Measurements from ENCODE around the gene RNF34.
"Not testable (repeated sequence)": the region's sequence is repeated elsewhere in the genome, so short reads cannot be mapped to it uniquely, and the experiment has no call there.

Gene RNF34

DNA sequence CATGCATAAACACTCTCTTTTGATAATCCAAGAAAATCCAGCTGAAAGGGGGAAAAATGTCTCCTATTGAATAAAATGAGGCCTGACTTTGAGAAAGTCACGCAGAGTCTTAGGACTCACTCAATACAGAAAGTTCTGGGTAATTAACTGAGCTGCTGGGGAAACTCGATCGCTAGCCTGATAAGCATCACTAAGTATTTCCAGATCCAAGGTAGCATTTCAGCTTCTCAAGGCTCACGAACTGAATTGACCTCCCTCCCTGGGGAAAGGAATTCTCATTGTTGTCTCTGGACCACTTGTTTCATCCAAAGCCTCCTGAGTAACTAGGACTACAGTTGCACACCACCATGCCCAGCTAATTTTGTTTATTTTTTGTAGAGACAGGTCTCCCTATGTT is 33.9 kb upstream of the RNF34 start:
- Histone ChIP-seq H3K9me3 (ENCODE audit: control insufficient read depth, low read length) (no peaks in the 10 kb centered on the region), H3K4me3 (ENCODE audit: insufficient read depth, low read depth, low read length) (no peak overlapping the region), H3K27ac (ENCODE audit: insufficient read depth, low read depth, low read length, poor library complexity, severe bottlenecking) (no peak overlapping the region), H3K36me3 (ENCODE audit: control insufficient read depth, insufficient read depth, low read length) (no peaks in the 10 kb centered on the region), H3K4me1 (ENCODE audit: control insufficient read depth, insufficient read depth, low read length) (no peaks in the 10 kb centered on the region), H3K27me3 (ENCODE audit: control insufficient read depth, insufficient read depth, low read length, poor library complexity, severe bottlenecking) (no peaks in the 10 kb centered on the region)
- WGBS, 2 experiments: 88 to 91% methylated on average over 4 of the region's 4 CpGs

DNA sequence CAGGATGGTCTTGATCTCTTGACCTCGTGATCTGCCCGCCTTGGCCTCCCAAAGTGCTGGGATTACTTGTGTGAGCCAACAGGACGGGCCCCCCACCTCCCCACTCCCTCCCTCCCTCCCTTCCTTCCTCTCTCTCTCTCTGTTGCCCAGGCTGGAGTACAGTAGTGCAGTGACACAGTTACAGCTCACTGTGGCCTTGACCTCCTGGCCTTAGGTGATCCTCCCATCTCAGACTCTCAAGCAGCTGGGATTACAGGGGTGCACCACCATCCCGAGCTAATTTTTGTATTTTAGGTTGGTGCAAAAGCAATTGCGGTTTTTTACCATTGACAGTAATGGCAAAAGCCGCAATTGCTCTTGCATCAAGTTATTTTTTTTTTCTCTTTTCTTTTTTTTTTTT is 28.5 kb upstream of the RNF34 start:
- no peak overlapping the region for H3K4me3 ChIP-seq (ENCODE audit: insufficient read depth, low read depth, low read length)
- no peaks in the 10 kb centered on the region for H3K9me3 ChIP-seq (ENCODE audit: control insufficient read depth, low read length)
- H3K4me1 ChIP-seq (ENCODE audit: control insufficient read depth, insufficient read depth, low read length): no peaks in the 10 kb centered on the region
- H3K27me3 ChIP-seq (ENCODE audit: control insufficient read depth, insufficient read depth, low read length, poor library complexity, severe bottlenecking): no peaks in the 10 kb centered on the region
- no peaks in the 10 kb centered on the region for H3K36me3 ChIP-seq (ENCODE audit: control insufficient read depth, insufficient read depth, low read length)
- WGBS, 2 experiments: 85 to 92% methylated on average over 6 of the region's 6 CpGs
- no peak overlapping the region for H3K27ac ChIP-seq (ENCODE audit: insufficient read depth, low read depth, low read length, poor library complexity, severe bottlenecking)

DNA sequence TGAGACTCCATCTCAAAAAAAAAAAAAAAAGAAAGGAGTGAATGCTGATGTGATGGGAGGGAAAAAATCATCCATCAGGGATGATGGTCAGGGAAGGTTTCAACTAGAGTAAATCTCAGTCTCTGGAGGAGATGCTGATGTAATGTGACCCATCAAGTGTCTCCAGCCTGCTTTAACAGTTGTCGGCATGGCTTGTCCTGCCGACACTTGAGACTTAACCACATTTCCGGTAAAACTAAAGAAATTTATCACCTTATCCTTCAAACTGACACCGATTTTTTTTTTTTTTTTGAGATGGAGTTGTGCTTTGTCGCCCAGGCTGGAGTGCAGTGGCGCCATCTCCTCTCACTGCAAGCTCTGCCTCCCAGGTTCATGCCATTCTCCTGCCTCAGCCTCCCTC is 26.2 kb upstream of the RNF34 start:
- no peaks in the 10 kb centered on the region for H3K36me3 ChIP-seq (ENCODE audit: control insufficient read depth, insufficient read depth, low read length)
- no peak overlapping the region for H3K27ac ChIP-seq (ENCODE audit: insufficient read depth, low read depth, low read length, poor library complexity, severe bottlenecking)
- WGBS, 2 experiments: 91 to 95% methylated on average over 6 of the region's 6 CpGs
- no peak overlapping the region for H3K4me3 ChIP-seq (ENCODE audit: insufficient read depth, low read depth, low read length)
- H3K4me1 ChIP-seq (ENCODE audit: control insufficient read depth, insufficient read depth, low read length): no peaks in the 10 kb centered on the region
- no peaks in the 10 kb centered on the region for H3K27me3 ChIP-seq (ENCODE audit: control insufficient read depth, insufficient read depth, low read length, poor library complexity, severe bottlenecking)
- H3K9me3 ChIP-seq (ENCODE audit: control insufficient read depth, low read length): no peaks in the 10 kb centered on the region

GRCh38 chr12:121374336-121374735 is 25.6 kb upstream of the RNF34 start:
- not testable (repeated sequence) for H3K4me3 ChIP-seq (ENCODE audit: insufficient read depth, low read depth, low read length); H3K4me1 ChIP-seq (ENCODE audit: control insufficient read depth, insufficient read depth, low read length); H3K9me3 ChIP-seq (ENCODE audit: control insufficient read depth, low read length); H3K27ac ChIP-seq (ENCODE audit: insufficient read depth, low read depth, low read length, poor library complexity, severe bottlenecking); H3K36me3 ChIP-seq (ENCODE audit: control insufficient read depth, insufficient read depth, low read length); H3K27me3 ChIP-seq (ENCODE audit: control insufficient read depth, insufficient read depth, low read length, poor library complexity, severe bottlenecking)
- 94 to 95% methylated on average over 23 of the region's 23 CpGs for WGBS, 2 experiments

GRCh38 chr12:121374945-121375584 is 24.9 kb upstream of the RNF34 start:
- WGBS, 2 experiments: 87 to 90% methylated on average over 14 of the region's 14 CpGs
- H3K36me3 ChIP-seq (ENCODE audit: control insufficient read depth, insufficient read depth, low read length); H3K27ac ChIP-seq (ENCODE audit: insufficient read depth, low read depth, low read length, poor library complexity, severe bottlenecking); H3K9me3 ChIP-seq (ENCODE audit: control insufficient read depth, low read length); H3K4me3 ChIP-seq (ENCODE audit: insufficient read depth, low read depth, low read length); H3K27me3 ChIP-seq (ENCODE audit: control insufficient read depth, insufficient read depth, low read length, poor library complexity, severe bottlenecking); H3K4me1 ChIP-seq (ENCODE audit: control insufficient read depth, insufficient read depth, low read length): not testable (repeated sequence)

- no peak overlapping the region for H3K4me3 ChIP-seq (ENCODE audit: insufficient read depth, low read depth, low read length)
- no peaks in the 10 kb centered on the region for H3K36me3 ChIP-seq (ENCODE audit: control insufficient read depth, insufficient read depth, low read length)
- no peaks in the 10 kb centered on the region for H3K9me3 ChIP-seq (ENCODE audit: control insufficient read depth, low read length)
- no peaks in the 10 kb centered on the region for H3K4me1 ChIP-seq (ENCODE audit: control insufficient read depth, insufficient read depth, low read length)
- 90% methylated on average over 7 to 8 of the region's 8 CpGs for WGBS, 2 experiments
- H3K27ac ChIP-seq (ENCODE audit: insufficient read depth, low read depth, low read length, poor library complexity, severe bottlenecking): no peak overlapping the region
- no peaks in the 10 kb centered on the region for H3K27me3 ChIP-seq (ENCODE audit: control insufficient read depth, insufficient read depth, low read length, poor library complexity, severe bottlenecking)
These were observed 22.9 kb upstream of the RNF34 start for GRCh38 chr12:121376754-121377697.

DNA sequence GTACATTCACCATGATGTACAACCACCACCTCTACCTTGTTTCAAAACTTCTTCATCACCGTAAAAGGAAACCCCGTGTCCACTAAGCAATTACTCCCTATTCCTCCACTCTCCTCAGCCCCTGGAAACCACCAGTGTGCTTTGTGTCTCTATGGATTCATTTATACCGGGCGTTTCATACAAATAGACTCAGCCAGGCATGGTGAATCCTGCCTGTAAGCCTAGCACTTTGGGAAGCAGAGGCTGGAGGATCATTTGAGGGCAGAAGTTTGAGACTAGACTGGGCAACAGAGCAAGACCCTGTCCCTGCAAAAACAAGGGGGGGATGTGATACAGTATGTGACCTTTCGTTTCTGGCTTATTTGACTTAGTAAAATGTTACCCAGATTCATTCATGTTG is 21.2 kb upstream of the RNF34 start:
- Histone ChIP-seq H3K4me1 (ENCODE audit: control insufficient read depth, insufficient read depth, low read length) (no peaks in the 10 kb centered on the region), H3K27ac (ENCODE audit: insufficient read depth, low read depth, low read length, poor library complexity, severe bottlenecking) (no peak overlapping the region), H3K27me3 (ENCODE audit: control insufficient read depth, insufficient read depth, low read length, poor library complexity, severe bottlenecking) (no peaks in the 10 kb centered on the region), H3K36me3 (ENCODE audit: control insufficient read depth, insufficient read depth, low read length) (no peaks in the 10 kb centered on the region), H3K4me3 (ENCODE audit: insufficient read depth, low read depth, low read length) (no peak overlapping the region), H3K9me3 (ENCODE audit: control insufficient read depth, low read length) (no peaks in the 10 kb centered on the region)
- WGBS, 2 experiments: 87 to 89% methylated on average over 4 to 5 of the region's 5 CpGs

DNA sequence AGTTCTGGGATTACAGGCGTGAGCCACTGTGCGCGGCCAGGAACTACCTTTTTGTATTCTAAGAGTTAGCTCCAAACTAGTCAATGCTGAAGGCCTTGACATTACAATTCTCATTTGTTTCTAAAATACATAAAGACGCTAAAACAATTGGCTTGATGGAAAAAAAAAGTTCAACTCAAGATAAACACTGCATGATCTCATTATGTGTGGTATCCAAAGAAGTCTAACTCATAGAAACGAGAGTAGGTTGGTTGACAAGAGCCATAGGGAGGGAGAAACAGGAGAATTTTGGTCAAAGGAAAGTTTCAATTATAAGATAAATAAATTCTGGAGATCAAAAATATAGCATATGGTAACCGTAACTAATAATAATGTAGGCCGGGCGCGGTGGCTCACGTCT is 20.0 kb upstream of the RNF34 start:
- no peak overlapping the region for H3K27ac ChIP-seq (ENCODE audit: insufficient read depth, low read depth, low read length, poor library complexity, severe bottlenecking)
- WGBS, 2 experiments: 94 to 95% methylated on average over 9 to 10 of the region's 10 CpGs

GRCh38 chr12:121383601-121384021 is 16.3 kb upstream of the RNF34 start:
- no peaks in the 10 kb centered on the region for H3K27me3 ChIP-seq (ENCODE audit: control insufficient read depth, insufficient read depth, low read length, poor library complexity, severe bottlenecking)
- no peak overlapping the region for H3K4me3 ChIP-seq (ENCODE audit: insufficient read depth, low read depth, low read length)
- 87 to 94% methylated on average over 9 of the region's 9 CpGs for WGBS, 2 experiments

More for the DNA sequence above, 20.0 kb upstream of the RNF34 start:
- H3K4me1 ChIP-seq (ENCODE audit: control insufficient read depth, insufficient read depth, low read length): no peaks in the 10 kb centered on the region
- no peaks in the 10 kb centered on the region for H3K9me3 ChIP-seq (ENCODE audit: control insufficient read depth, low read length)
- no peaks in the 10 kb centered on the region for H3K36me3 ChIP-seq (ENCODE audit: control insufficient read depth, insufficient read depth, low read length)
- no peaks in the 10 kb centered on the region for H3K27me3 ChIP-seq (ENCODE audit: control insufficient read depth, insufficient read depth, low read length, poor library complexity, severe bottlenecking)
- H3K4me3 ChIP-seq (ENCODE audit: insufficient read depth, low read depth, low read length): no peak overlapping the region

GRCh38 chr12:121384891-121385290 is 15.0 kb upstream of the RNF34 start:
- H3K4me3 ChIP-seq (ENCODE audit: insufficient read depth, low read depth, low read length); H3K27ac ChIP-seq (ENCODE audit: insufficient read depth, low read depth, low read length, poor library complexity, severe bottlenecking); H3K27me3 ChIP-seq (ENCODE audit: control insufficient read depth, insufficient read depth, low read length, poor library complexity, severe bottlenecking); H3K9me3 ChIP-seq (ENCODE audit: control insufficient read depth, low read length); H3K4me1 ChIP-seq (ENCODE audit: control insufficient read depth, insufficient read depth, low read length); H3K36me3 ChIP-seq (ENCODE audit: control insufficient read depth, insufficient read depth, low read length): not testable (repeated sequence)
- WGBS, 2 experiments: 74 to 75% methylated on average over 6 of the region's 6 CpGs

More at GRCh38 chr12:121383601-121384021, 16.3 kb upstream of the RNF34 start:
- Histone ChIP-seq H3K27ac (ENCODE audit: insufficient read depth, low read depth, low read length, poor library complexity, severe bottlenecking) (no peak overlapping the region), H3K9me3 (ENCODE audit: control insufficient read depth, low read length) (no peaks in the 10 kb centered on the region), H3K36me3 (ENCODE audit: control insufficient read depth, insufficient read depth, low read length) (no peaks in the 10 kb centered on the region), H3K4me1 (ENCODE audit: control insufficient read depth, insufficient read depth, low read length) (no peaks in the 10 kb centered on the region)

Measured in ectodermal cell (in vitro differentiated cells).